Panc1 (cell line): ENCODE measurements around the gene KPNA4. TPM values are rescaled to one million over a fixed set of nuclear protein-coding genes. Genes with fewer than 3 reads are reported as not detected.

Source experiments
- ATAC-seq: fragments of 200-7000 bp; cut with Tn5 transposase; 2 replicates; pipeline ENCODE4 v1.9.1; 2020; ENCODE audit warnings: mild to moderate bottlenecking, moderate library complexity
- BruUV-seq: library from RNA; stranded (reverse); fragments of 400-500 nt; replicated peaks from 2 replicates; lab custom pipeline; 2021; lab: Mats Ljungman, UMichigan
- CTCF ChIA-PET: fragments of 300-600 bp; sonication (Branson Sonifier 250); formaldehyde crosslinking; loops from one replicate; lab custom pipeline; 2022; ENCODE audit warnings: antibody characterized with exemption; lab: Charles Lee
- POLR2A ChIA-PET: fragments of 300-600 bp; sonication (Branson Sonifier 250); formaldehyde crosslinking; loops from one replicate; lab custom pipeline; 2022; ENCODE audit warnings: antibody characterized with exemption; lab: Charles Lee
- DNase-seq: peaks from one replicate; pipeline ENCODE4 v3.0.0-alpha.2; 2010; ENCODE audit warnings: low read depth, low spot score
- H3K27ac ChIP-seq: 2 replicates; pipeline ENCODE4 v1.5.1; 2011; ENCODE audit warnings: mild to moderate bottlenecking, low read length, inconsistent platforms
- H3K27me3 ChIP-seq: fragments of 200-500 bp; sonication (Bioruptor generic); 2 replicates; pipeline ENCODE4 v1.6.0; 2014; ENCODE audit warnings: low read length, inconsistent platforms; ENCODE audit not compliant: control insufficient read depth, insufficient read depth
- H3K36me3 ChIP-seq: fragments of 200-500 bp; sonication (Bioruptor generic); 2 replicates; pipeline ENCODE4 v1.5.1; 2014; ENCODE audit warnings: inconsistent platforms, mild to moderate bottlenecking, low read length, moderate library complexity; ENCODE audit not compliant: control insufficient read depth, insufficient read depth
- H3K4me1 ChIP-seq: 2 replicates; pipeline ENCODE4 v1.5.1; 2011; ENCODE audit warnings: inconsistent platforms, mild to moderate bottlenecking, low read length, moderate library complexity; ENCODE audit not compliant: control insufficient read depth, insufficient read depth
- H3K4me3 ChIP-seq, 2 experiments: 2 replicates each; pipeline ENCODE4 v1.5.1; 2011 to 2012; ENCODE audit warnings: low read depth in 2 of 2, low read length in 2 of 2, mild to moderate bottlenecking in 2 of 2, inconsistent platforms in 1 of 2, moderate library complexity in 1 of 2
- H3K9me3 ChIP-seq: fragments of 200-500 bp; sonication (Bioruptor generic); 2 replicates; pipeline ENCODE4 v1.5.1; 2014; ENCODE audit warnings: low read depth, mild to moderate bottlenecking, inconsistent platforms, low read length, moderate library complexity; ENCODE audit not compliant: control insufficient read depth, insufficient read depth
- POLR2AphosphoS5 ChIP-seq: IDR thresholded peaks from 2 replicates; pipeline ENCODE4 v1.6.1; 2012; ENCODE audit warnings: mild to moderate bottlenecking, low read depth, low read length, moderate library complexity
- SIN3A ChIP-seq: IDR thresholded peaks from 2 replicates; pipeline ENCODE4 v1.6.1; 2012; ENCODE audit warnings: low read depth, mild to moderate bottlenecking, low read length, moderate library complexity, borderline replicate concordance; ENCODE audit not compliant: insufficient read depth
- TCF7L2 ChIP-seq: IDR thresholded peaks from 2 replicates; pipeline ENCODE4 v1.6.1; 2011; ENCODE audit warnings: mild to moderate bottlenecking, low read depth, low read length, inconsistent platforms
- in situ Hi-C: cut with HindIII; loops from 2 replicates; pipeline ENCODE4 v1.10.0; 2016; ENCODE audit warnings: low sequenced_read_pairs, low pct_unique_long_range_greater_than_20kb
- intact Hi-C: fragments of 100-400 bp; cut with micrococcal nuclease; formaldehyde crosslinking; loops from one replicate; pipeline ENCODE4 v1.10.0; 2022; ENCODE audit not compliant: unreplicated experiment
- total RNA-seq: library from RNA; stranded (reverse); gene quantifications from one replicate; pipeline ENCODE4 v1.2.1, GENCODE V29; 2021; ENCODE audit not compliant: unreplicated experiment
- TF ChIP-seq, protein P1 (sequence below), 2 experiments: IDR thresholded peaks; 2 replicates each; pipeline ENCODE4 v1.6.1; 2011 to 2012; ENCODE audit warnings: low read depth in 2 of 2, control low read depth in 1 of 2, low read length in 1 of 2, mild to moderate bottlenecking in 1 of 2, moderate library complexity in 1 of 2; ENCODE audit not compliant: insufficient read depth in 1 of 2
- TF ChIP-seq, protein P2 (sequence below): fragments of 450-650 bp; IDR thresholded peaks from 2 replicates; pipeline ENCODE4 v1.5.1; 2017; ENCODE audit warnings: mild to moderate bottlenecking

The KPNA4 gene
- total RNA-seq, 1 experiment from 2014 or later: 84.4 TPM

DNA sequence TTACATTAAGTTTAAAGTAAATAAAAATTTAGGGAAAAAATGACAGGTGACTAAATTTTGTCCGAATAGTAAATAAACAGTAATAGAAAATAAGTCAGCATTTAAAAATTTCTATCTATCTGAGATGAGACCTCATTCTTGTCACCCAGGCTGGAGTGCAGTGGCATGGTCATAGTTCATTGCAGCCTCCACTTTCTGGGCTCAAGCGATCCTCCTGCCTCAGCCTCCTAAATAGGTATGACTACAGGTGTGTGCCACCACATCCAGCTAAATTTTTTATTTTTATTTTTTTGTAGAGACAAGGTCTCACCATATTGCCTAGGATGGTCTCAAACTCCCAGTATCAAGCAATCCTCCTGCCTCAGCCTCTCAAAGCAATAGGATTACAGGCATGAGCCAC lies 7.8 kb downstream of the KPNA4 start:
- TF ChIP-seq, protein P1, sequence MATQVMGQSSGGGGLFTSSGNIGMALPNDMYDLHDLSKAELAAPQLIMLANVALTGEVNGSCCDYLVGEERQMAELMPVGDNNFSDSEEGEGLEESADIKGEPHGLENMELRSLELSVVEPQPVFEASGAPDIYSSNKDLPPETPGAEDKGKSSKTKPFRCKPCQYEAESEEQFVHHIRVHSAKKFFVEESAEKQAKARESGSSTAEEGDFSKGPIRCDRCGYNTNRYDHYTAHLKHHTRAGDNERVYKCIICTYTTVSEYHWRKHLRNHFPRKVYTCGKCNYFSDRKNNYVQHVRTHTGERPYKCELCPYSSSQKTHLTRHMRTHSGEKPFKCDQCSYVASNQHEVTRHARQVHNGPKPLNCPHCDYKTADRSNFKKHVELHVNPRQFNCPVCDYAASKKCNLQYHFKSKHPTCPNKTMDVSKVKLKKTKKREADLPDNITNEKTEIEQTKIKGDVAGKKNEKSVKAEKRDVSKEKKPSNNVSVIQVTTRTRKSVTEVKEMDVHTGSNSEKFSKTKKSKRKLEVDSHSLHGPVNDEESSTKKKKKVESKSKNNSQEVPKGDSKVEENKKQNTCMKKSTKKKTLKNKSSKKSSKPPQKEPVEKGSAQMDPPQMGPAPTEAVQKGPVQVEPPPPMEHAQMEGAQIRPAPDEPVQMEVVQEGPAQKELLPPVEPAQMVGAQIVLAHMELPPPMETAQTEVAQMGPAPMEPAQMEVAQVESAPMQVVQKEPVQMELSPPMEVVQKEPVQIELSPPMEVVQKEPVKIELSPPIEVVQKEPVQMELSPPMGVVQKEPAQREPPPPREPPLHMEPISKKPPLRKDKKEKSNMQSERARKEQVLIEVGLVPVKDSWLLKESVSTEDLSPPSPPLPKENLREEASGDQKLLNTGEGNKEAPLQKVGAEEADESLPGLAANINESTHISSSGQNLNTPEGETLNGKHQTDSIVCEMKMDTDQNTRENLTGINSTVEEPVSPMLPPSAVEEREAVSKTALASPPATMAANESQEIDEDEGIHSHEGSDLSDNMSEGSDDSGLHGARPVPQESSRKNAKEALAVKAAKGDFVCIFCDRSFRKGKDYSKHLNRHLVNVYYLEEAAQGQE (IDR thresholded peaks at IDR 0.05; ENCODE audit: insufficient read depth in 1 of 2, low read depth in 2 of 2, low read length in 1 of 2): no peak
- TF ChIP-seq, protein P2, sequence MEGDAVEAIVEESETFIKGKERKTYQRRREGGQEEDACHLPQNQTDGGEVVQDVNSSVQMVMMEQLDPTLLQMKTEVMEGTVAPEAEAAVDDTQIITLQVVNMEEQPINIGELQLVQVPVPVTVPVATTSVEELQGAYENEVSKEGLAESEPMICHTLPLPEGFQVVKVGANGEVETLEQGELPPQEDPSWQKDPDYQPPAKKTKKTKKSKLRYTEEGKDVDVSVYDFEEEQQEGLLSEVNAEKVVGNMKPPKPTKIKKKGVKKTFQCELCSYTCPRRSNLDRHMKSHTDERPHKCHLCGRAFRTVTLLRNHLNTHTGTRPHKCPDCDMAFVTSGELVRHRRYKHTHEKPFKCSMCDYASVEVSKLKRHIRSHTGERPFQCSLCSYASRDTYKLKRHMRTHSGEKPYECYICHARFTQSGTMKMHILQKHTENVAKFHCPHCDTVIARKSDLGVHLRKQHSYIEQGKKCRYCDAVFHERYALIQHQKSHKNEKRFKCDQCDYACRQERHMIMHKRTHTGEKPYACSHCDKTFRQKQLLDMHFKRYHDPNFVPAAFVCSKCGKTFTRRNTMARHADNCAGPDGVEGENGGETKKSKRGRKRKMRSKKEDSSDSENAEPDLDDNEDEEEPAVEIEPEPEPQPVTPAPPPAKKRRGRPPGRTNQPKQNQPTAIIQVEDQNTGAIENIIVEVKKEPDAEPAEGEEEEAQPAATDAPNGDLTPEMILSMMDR: no peak
- no peak for TF ChIP-seq TCF7L2
- TF ChIP-seq POLR2AphosphoS5: no peak
- TF ChIP-seq SIN3A: no peak
- Histone ChIP-seq H3K4me1 (peaks cover 47% of the 10 kb centered on the region), H3K27me3 (no peaks in the 10 kb centered on the region), H3K9me3 (peaks cover 2% of the 10 kb centered on the region; the same call in 1 of the 2 replicates), H3K27ac (no peak overlapping the region), H3K36me3 (no peaks in the 10 kb centered on the region; the same call in 1 of the 2 replicates), H3K4me3 (no peak overlapping the region)
- BruUV-seq: no TSS peak
- intact Hi-C loops (no loop called here), in situ Hi-C loops (no loop called here)
- ATAC-seq (no peak), DNase-seq (no peak)
- POLR2A ChIA-PET: no interaction called here
- CTCF ChIA-PET: no interaction called here

DNA sequence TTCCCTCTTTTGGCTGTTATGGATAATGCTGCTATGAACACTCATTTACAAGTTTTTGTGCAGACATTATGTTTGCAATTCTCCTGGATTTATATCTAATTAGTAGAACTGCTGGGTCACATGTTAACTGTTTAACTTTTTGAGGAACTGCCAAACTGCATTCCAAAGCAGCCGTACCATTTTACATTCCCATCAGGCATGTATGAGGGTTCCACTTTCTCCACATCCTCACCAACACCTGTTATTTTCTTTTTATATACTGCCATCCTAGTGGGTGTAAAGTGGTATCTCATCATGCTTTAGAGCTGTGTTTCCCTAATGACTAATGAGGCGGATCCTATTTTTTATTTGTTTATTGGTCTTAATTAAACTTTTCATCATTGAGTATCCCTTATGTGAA lies 9.2 kb downstream of the KPNA4 start:
- H3K36me3 ChIP-seq: no peaks in the 10 kb centered on the region; the same call in 1 of the 2 replicates
- ChIA-PET POLR2A (no interaction called here), CTCF (no interaction called here)
- intact Hi-C loops (no loop called here), in situ Hi-C loops (no loop called here)
- TF ChIP-seq, protein P2: no peak
- no peak for TF ChIP-seq TCF7L2
- TF ChIP-seq, protein P1 (IDR thresholded peaks at IDR 0.05; ENCODE audit: insufficient read depth in 1 of 2, low read depth in 2 of 2, low read length in 1 of 2): no peak
- no peak for TF ChIP-seq SIN3A
- TF ChIP-seq POLR2AphosphoS5: no peak
- no TSS peak for BruUV-seq
- peaks cover 9% of the 10 kb centered on the region; the same call in 1 of the 2 replicates for H3K9me3 ChIP-seq
- ATAC-seq (no peak), DNase-seq (no peak)
- H3K4me3 ChIP-seq: no peak overlapping the region
- peaks cover 33% of the 10 kb centered on the region for H3K4me1 ChIP-seq
- no peaks in the 10 kb centered on the region for H3K27me3 ChIP-seq
- no peak overlapping the region for H3K27ac ChIP-seq
